ENCODE data around the gene RNPEP. TPM values are rescaled to one million over a fixed set of nuclear protein-coding genes. Genes with fewer than 3 reads are reported as not detected.

Gene RNPEP
- polyA plus RNA-seq, 1 of the 3 experiments (the other 2 are of a cell fraction), result 46.7 TPM

DNA sequence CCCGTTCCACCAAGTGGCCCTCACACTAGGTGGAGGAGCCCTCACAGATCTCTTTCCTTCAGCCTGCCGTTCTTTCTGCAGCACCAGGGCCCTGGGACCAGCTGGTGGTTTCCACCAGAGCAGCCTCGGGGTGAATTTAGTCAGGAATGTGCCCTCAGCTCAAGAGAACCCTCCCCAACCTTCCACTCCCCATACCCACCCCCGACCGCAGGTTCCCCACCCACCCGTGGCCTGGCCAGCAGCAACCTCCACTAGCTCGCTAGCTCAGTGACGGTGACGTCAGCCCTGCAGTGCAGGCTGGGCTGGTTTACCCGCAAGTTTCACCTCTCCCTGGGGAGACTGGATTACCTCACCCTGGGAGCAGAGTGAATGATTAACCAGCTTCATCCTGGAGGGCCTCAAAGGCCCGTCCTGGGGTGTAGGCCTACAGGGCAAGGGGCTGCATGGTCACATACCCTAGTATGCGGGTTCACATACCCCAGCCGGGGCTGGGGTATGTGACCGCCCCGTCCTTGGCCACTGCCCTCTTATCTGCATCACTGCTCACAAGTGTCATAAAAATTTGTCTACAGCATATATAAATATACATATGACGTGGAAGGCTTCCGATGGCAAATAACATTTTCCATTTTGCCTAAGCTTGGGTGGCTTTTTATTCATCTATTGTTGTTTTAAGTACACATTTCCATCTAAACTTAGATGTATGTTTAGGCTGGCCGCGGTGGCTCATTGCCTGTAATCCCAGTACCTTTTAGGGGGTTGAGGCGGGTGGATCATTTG lies 52.4 kb downstream of the RNPEP start:
- Histone ChIP-seq H3K9ac (no peak overlapping the region), H3K27ac (ENCODE audit: low read depth in 2 of 2, low read length in 1 of 2) (no peak overlapping the region), H3F3A (replicated peaks; ENCODE audit: insufficient read depth) (no peaks in the 10 kb centered on the region), H4K20me1 (ENCODE audit: insufficient read depth) (no peaks in the 10 kb centered on the region), H3K4me1 (ENCODE audit: control insufficient read depth in 1 of 2, insufficient read depth in 2 of 2, low read depth in 1 of 2, low read length in 1 of 2) (no peaks in the 10 kb centered on the region), H3K36me3 (replicated peaks in 1 of 2; ENCODE audit: control insufficient read depth in 1 of 2, insufficient read depth in 2 of 2, low read length in 1 of 2) (no peaks in the 10 kb centered on the region), H3K9me3 (no peaks in the 10 kb centered on the region), H3K9me2 (no peaks in the 10 kb centered on the region), H3K27me3 (ENCODE audit: insufficient read depth) (no peaks in the 10 kb centered on the region), H2AFZ (ENCODE audit: low read depth) (no peak overlapping the region), H3K4me2 (no peak overlapping the region), H3K79me2 (ENCODE audit: insufficient read depth) (no peaks in the 10 kb centered on the region), H3K4me3 (ENCODE audit: low read depth in 2 of 2, low read length in 1 of 2) (no peak overlapping the region)
- ChIA-PET POLR2A (no interaction called here), CTCF (interaction anchor here (0.7 to 2.2 kb wide), 5 partner anchors 26 to 162 kb away, joined by 3 to 7 read pairs (median 3); no protein-coding TSS in a partner anchor)
- TF ChIP-seq FOSL2 (IDR thresholded peaks at IDR 0.05; ENCODE audit: borderline replicate concordance, low read depth) (no peak), RXRA (IDR thresholded peaks at IDR 0.05; ENCODE audit: borderline replicate concordance, low read depth) (no peak), RAD21 (IDR thresholded peaks at IDR 0.05; ENCODE audit: low read length) (no peak), SMC3 (IDR thresholded peaks at IDR 0.05; ENCODE audit: low read depth, low read length) (no peak), RCOR1 (IDR thresholded peaks at IDR 0.05; ENCODE audit: low read length) (no peak)
- TF ChIP-seq, protein P1, sequence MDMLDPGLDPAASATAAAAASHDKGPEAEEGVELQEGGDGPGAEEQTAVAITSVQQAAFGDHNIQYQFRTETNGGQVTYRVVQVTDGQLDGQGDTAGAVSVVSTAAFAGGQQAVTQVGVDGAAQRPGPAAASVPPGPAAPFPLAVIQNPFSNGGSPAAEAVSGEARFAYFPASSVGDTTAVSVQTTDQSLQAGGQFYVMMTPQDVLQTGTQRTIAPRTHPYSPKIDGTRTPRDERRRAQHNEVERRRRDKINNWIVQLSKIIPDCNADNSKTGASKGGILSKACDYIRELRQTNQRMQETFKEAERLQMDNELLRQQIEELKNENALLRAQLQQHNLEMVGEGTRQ (IDR thresholded peaks at IDR 0.05; ENCODE audit: borderline replicate concordance, low read depth, low read length), result no peak
- TF ChIP-seq, protein P2, sequence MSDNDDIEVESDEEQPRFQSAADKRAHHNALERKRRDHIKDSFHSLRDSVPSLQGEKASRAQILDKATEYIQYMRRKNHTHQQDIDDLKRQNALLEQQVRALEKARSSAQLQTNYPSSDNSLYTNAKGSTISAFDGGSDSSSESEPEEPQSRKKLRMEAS (IDR thresholded peaks at IDR 0.05; ENCODE audit: low read depth), result no peak
- no peak for DNase-seq
- WGBS (ENCODE audit: low lambda C conversion rate), result 69% methylated on average over 19 of the region's 20 CpGs

DNA sequence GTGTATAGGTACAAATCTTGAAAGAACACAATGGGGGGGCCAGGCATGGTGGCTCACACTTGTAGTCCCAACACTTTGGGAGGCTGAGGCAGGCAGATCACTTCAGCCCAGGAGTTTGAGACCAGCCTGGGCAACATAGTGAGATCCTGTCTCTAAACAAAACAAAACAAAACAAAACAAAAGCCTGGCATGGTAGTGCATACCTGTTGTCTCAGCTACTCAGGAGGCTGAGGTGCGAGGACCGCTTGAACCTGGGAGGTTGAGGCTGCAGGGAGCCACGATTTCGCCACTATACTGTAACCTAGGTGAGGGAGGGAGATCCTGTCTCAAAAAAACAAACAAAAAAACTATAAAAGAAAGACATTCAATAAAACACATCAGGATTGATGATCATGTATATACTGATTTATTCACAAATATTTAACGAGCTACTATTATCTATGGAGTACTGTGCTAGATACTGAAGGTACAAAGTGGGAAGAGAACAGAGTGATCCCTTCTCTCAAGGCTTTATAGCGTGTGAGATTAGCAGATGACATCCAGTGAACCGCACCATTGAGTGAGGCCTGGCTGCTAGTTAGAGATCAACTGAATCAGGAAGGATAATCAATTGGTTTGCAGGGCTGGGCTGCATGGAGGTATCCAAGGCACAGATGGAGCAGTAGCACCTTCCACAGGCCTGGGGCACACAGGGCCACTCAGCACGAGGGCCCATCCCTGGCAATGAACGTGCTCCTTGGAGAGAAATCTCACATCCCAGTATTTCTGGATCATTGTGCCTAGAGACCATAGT lies 54.3 kb downstream of the RNPEP start:
- ChIA-PET CTCF (interaction anchor here (1.5 kb wide), 1 partner anchor 21 kb away, joined by 4 read pairs; no protein-coding TSS in a partner anchor), POLR2A (no interaction called here)
- Histone ChIP-seq H4K20me1 (ENCODE audit: insufficient read depth) (no peaks in the 10 kb centered on the region), H3K4me1 (ENCODE audit: control insufficient read depth in 1 of 2, insufficient read depth in 2 of 2, low read depth in 1 of 2, low read length in 1 of 2) (no peaks in the 10 kb centered on the region), H3K4me3 (ENCODE audit: low read depth in 2 of 2, low read length in 1 of 2) (no peak overlapping the region), H3K4me2 (no peak overlapping the region), H3K9ac (no peak overlapping the region), H2AFZ (ENCODE audit: low read depth) (no peak overlapping the region), H3K79me2 (ENCODE audit: insufficient read depth) (no peaks in the 10 kb centered on the region), H3K36me3 (replicated peaks in 1 of 2; ENCODE audit: control insufficient read depth in 1 of 2, insufficient read depth in 2 of 2, low read length in 1 of 2) (no peaks in the 10 kb centered on the region), H3K27ac (ENCODE audit: low read depth in 2 of 2, low read length in 1 of 2) (no peak overlapping the region), H3K9me3 (no peaks in the 10 kb centered on the region), H3F3A (replicated peaks; ENCODE audit: insufficient read depth) (no peaks in the 10 kb centered on the region), H3K27me3 (ENCODE audit: insufficient read depth) (no peaks in the 10 kb centered on the region), H3K9me2 (no peaks in the 10 kb centered on the region)
- WGBS (ENCODE audit: low lambda C conversion rate), result 81% methylated on average over 9 of the region's 9 CpGs
- DNase-seq, result no peak
- TF ChIP-seq RFX5 (IDR thresholded peaks at IDR 0.05; ENCODE audit: low read length) (no peak), FOSL2 (IDR thresholded peaks at IDR 0.05; ENCODE audit: borderline replicate concordance, low read depth) (no peak), NRF1 (IDR thresholded peaks at IDR 0.05; ENCODE audit: low read depth, low read length) (no peak), EP300 (IDR thresholded peaks at IDR 0.05; ENCODE audit: borderline replicate concordance in 1 of 2, low read depth in 1 of 2, low read length in 1 of 2) (no peak), TCF12 (IDR thresholded peaks at IDR 0.05) (no peak), CHD2 (IDR thresholded peaks at IDR 0.05; ENCODE audit: low read length, partially characterized antibody) (no peak), TEAD4 (IDR thresholded peaks at IDR 0.05; ENCODE audit: borderline replicate concordance, insufficient read depth) (no peak), PBX3 (IDR thresholded peaks at IDR 0.05) (no peak), NFIC (IDR thresholded peaks at IDR 0.05; ENCODE audit: borderline replicate concordance) (no peak), YY1 (IDR thresholded peaks at IDR 0.05; ENCODE audit: low read depth) (no peak)
- TF ChIP-seq, protein P1 (IDR thresholded peaks at IDR 0.05; ENCODE audit: borderline replicate concordance, low read depth, low read length), result no peak
- TF ChIP-seq, protein P3, sequence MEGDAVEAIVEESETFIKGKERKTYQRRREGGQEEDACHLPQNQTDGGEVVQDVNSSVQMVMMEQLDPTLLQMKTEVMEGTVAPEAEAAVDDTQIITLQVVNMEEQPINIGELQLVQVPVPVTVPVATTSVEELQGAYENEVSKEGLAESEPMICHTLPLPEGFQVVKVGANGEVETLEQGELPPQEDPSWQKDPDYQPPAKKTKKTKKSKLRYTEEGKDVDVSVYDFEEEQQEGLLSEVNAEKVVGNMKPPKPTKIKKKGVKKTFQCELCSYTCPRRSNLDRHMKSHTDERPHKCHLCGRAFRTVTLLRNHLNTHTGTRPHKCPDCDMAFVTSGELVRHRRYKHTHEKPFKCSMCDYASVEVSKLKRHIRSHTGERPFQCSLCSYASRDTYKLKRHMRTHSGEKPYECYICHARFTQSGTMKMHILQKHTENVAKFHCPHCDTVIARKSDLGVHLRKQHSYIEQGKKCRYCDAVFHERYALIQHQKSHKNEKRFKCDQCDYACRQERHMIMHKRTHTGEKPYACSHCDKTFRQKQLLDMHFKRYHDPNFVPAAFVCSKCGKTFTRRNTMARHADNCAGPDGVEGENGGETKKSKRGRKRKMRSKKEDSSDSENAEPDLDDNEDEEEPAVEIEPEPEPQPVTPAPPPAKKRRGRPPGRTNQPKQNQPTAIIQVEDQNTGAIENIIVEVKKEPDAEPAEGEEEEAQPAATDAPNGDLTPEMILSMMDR (IDR thresholded peaks at IDR 0.05), result no peak
- TF ChIP-seq, protein P4, sequence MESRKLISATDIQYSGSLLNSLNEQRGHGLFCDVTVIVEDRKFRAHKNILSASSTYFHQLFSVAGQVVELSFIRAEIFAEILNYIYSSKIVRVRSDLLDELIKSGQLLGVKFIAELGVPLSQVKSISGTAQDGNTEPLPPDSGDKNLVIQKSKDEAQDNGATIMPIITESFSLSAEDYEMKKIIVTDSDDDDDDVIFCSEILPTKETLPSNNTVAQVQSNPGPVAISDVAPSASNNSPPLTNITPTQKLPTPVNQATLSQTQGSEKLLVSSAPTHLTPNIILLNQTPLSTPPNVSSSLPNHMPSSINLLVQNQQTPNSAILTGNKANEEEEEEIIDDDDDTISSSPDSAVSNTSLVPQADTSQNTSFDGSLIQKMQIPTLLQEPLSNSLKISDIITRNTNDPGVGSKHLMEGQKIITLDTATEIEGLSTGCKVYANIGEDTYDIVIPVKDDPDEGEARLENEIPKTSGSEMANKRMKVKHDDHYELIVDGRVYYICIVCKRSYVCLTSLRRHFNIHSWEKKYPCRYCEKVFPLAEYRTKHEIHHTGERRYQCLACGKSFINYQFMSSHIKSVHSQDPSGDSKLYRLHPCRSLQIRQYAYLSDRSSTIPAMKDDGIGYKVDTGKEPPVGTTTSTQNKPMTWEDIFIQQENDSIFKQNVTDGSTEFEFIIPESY (IDR thresholded peaks at IDR 0.05; ENCODE audit: borderline replicate concordance, low read depth), result no peak

Measured in SK-N-SH (cell line).